Measurements from ENCODE around the gene DAP.

The DAP gene

GRCh38 chr5:10703676-10704075, 57.4 kb downstream of the DAP start:
- H3K4ac ChIP-seq (ENCODE audit: low read depth, low read length) = peak overlapping the region; percentile 62
- peak overlapping the region; percentile 68 for H2BK5ac ChIP-seq (ENCODE audit: low read depth, low read length, poor library complexity)
- peak overlapping the region; percentile 77 for H3K14ac ChIP-seq (ENCODE audit: low read length)
- no peak overlapping the region for H4K12ac ChIP-seq (ENCODE audit: low read depth, low read length)
- H2AK5ac ChIP-seq (ENCODE audit: low read length) = peak overlapping the region; percentile 90
- peak overlapping the region; percentile 67 for H2BK120ac ChIP-seq (ENCODE audit: insufficient read depth, low read length, poor library complexity)
- DNase-seq = no peak
- no peaks in the 10 kb centered on the region for H3K9me3 ChIP-seq (ENCODE audit: insufficient read depth, low read depth, low read length)
- H3K4me2 ChIP-seq (ENCODE audit: low read length) = no peak overlapping the region
- WGBS (ENCODE audit: extremely low coverage, insufficient coverage, insufficient read length) = no CpG with 5 or more reads among the region's 5 CpGs
- H3K79me2 ChIP-seq (ENCODE audit: control insufficient read depth, insufficient read depth, low read length, poor library complexity) = peaks cover 2% of the 10 kb centered on the region
- H3K23ac ChIP-seq (ENCODE audit: low read length) = no peak overlapping the region
- H3K9ac ChIP-seq (ENCODE audit: low read length) = no peak overlapping the region
- H3K18ac ChIP-seq (ENCODE audit: low read length) = peak overlapping the region; percentile 81
- H4K8ac ChIP-seq (ENCODE audit: low read depth, low read length) = peak overlapping the region; percentile 49
- H3K27me3 ChIP-seq (ENCODE audit: insufficient read depth, low read length) = no peaks in the 10 kb centered on the region
- no peak overlapping the region for H2AFZ ChIP-seq (ENCODE audit: insufficient read depth, low read length, poor library complexity)
- peak overlapping the region; percentile 53 for H4K91ac ChIP-seq (ENCODE audit: low read depth, low read length)
- peaks cover 23% of the 10 kb centered on the region for H3K79me1 ChIP-seq (ENCODE audit: low read length)
- peak overlapping the region; percentile 65 for H3K27ac ChIP-seq (ENCODE audit: low read depth, low read length)
- H3K36me3 ChIP-seq (ENCODE audit: control insufficient read depth in 1 of 2, insufficient read depth in 2 of 2, low read length in 2 of 2) = peaks cover 7 to 8% of the 10 kb centered on the region in 2 experiments
- no peak overlapping the region for H3K4me3 ChIP-seq (ENCODE audit: low read depth, low read length)
- peaks cover 53 to 62% of the 10 kb centered on the region in 2 experiments for H3K4me1 ChIP-seq (ENCODE audit: control insufficient read depth in 1 of 2, insufficient read depth in 2 of 2, low read length in 2 of 2)
- H2BK12ac ChIP-seq (ENCODE audit: low read length) = peak overlapping the region; percentile 74

DNA sequence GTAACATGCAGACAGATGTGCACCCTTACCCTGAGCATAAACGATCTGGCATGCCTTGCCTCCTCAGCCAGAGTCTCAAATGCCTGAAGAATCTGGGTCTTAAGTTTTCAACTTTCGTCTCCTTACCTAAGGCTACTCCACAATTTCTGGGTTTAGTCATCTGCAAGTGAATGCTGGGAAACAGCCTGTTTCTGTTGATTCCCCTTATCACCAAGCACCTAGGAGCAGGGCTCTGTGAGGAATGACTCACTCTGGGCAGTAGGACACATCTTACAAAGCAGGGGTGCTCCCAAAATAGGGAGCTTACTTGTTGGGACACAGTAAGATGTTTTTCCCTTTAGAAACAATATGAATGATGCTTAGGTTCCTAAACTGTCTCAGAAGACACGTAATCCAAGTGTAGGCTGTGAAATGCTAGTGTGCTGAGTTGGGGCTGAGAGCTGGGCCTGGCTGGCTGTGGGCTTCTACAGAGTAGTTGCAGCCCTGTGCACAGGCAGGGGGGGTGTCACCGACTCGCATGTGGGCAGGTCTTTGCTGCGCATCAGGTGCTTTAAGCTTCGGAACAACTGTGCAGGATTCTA, 58.0 kb downstream of the DAP start:
- Histone ChIP-seq H3K79me2 (ENCODE audit: control insufficient read depth, insufficient read depth, low read length, poor library complexity) (peaks cover 2% of the 10 kb centered on the region), H3K9me3 (ENCODE audit: insufficient read depth, low read depth, low read length) (no peaks in the 10 kb centered on the region), H3K79me1 (ENCODE audit: low read length) (peaks cover 23% of the 10 kb centered on the region), H2BK5ac (ENCODE audit: low read depth, low read length, poor library complexity) (peak overlapping the region; percentile 78), H4K12ac (ENCODE audit: low read depth, low read length) (no peak overlapping the region), H3K23ac (ENCODE audit: low read length) (no peak overlapping the region), H3K4ac (ENCODE audit: low read depth, low read length) (no peak overlapping the region), H3K4me1 (ENCODE audit: control insufficient read depth in 1 of 2, insufficient read depth in 2 of 2, low read length in 2 of 2) (peaks cover 54 to 65% of the 10 kb centered on the region in 2 experiments), H3K4me2 (ENCODE audit: low read length) (peak overlapping the region; percentile 35), H3K27ac (ENCODE audit: low read depth, low read length) (peak overlapping the region; percentile 90), H3K9ac (ENCODE audit: low read length) (no peak overlapping the region), H3K18ac (ENCODE audit: low read length) (peak overlapping the region; percentile 30), H2AFZ (ENCODE audit: insufficient read depth, low read length, poor library complexity) (no peak overlapping the region), H2AK5ac (ENCODE audit: low read length) (no peak overlapping the region), H3K36me3 (ENCODE audit: control insufficient read depth in 1 of 2, insufficient read depth in 2 of 2, low read length in 2 of 2) (peaks cover 6 to 7% of the 10 kb centered on the region in 2 experiments), H3K27me3 (ENCODE audit: insufficient read depth, low read length) (no peaks in the 10 kb centered on the region), H2BK12ac (ENCODE audit: low read length) (peak overlapping the region; percentile 72), H2BK120ac (ENCODE audit: insufficient read depth, low read length, poor library complexity) (peak overlapping the region; percentile 83), H4K91ac (ENCODE audit: low read depth, low read length) (peak overlapping the region; percentile 77), H4K8ac (ENCODE audit: low read depth, low read length) (no peak overlapping the region), H3K4me3 (ENCODE audit: low read depth, low read length) (no peak overlapping the region), H3K14ac (ENCODE audit: low read length) (no peak overlapping the region)
- WGBS (ENCODE audit: extremely low coverage, insufficient coverage, insufficient read length) = no CpG with 5 or more reads among the region's 7 CpGs
- DNase-seq = peak; percentile 81 to 94

- Histone ChIP-seq H3K4me3 (ENCODE audit: low read depth, low read length) (no peak overlapping the region), H4K91ac (ENCODE audit: low read depth, low read length) (no peak overlapping the region), H3K9ac (ENCODE audit: low read length) (no peak overlapping the region), H2BK12ac (ENCODE audit: low read length) (peak overlapping the region; percentile 23), H2BK120ac (ENCODE audit: insufficient read depth, low read length, poor library complexity) (peak overlapping the region; percentile 83), H3K9me3 (ENCODE audit: insufficient read depth, low read depth, low read length) (no peaks in the 10 kb centered on the region), H3K27ac (ENCODE audit: low read depth, low read length) (peak overlapping the region; percentile 90), H3K18ac (ENCODE audit: low read length) (no peak overlapping the region), H3K36me3 (ENCODE audit: control insufficient read depth in 1 of 2, insufficient read depth in 2 of 2, low read length in 2 of 2) (peaks cover 2 to 3% of the 10 kb centered on the region in 2 experiments), H3K79me2 (ENCODE audit: control insufficient read depth, insufficient read depth, low read length, poor library complexity) (peaks cover 2% of the 10 kb centered on the region), H3K4me2 (ENCODE audit: low read length) (peak overlapping the region; percentile 35), H2BK5ac (ENCODE audit: low read depth, low read length, poor library complexity) (peak overlapping the region; percentile 78), H3K14ac (ENCODE audit: low read length) (no peak overlapping the region), H3K79me1 (ENCODE audit: low read length) (peaks cover 23% of the 10 kb centered on the region), H4K8ac (ENCODE audit: low read depth, low read length) (no peak overlapping the region), H3K4me1 (ENCODE audit: control insufficient read depth in 1 of 2, insufficient read depth in 2 of 2, low read length in 2 of 2) (peaks cover 52 to 64% of the 10 kb centered on the region in 2 experiments), H2AK5ac (ENCODE audit: low read length) (no peak overlapping the region), H2AFZ (ENCODE audit: insufficient read depth, low read length, poor library complexity) (no peak overlapping the region), H3K27me3 (ENCODE audit: insufficient read depth, low read length) (no peaks in the 10 kb centered on the region), H3K23ac (ENCODE audit: low read length) (no peak overlapping the region), H3K4ac (ENCODE audit: low read depth, low read length) (no peak overlapping the region), H4K12ac (ENCODE audit: low read depth, low read length) (no peak overlapping the region)
- no CpG with 5 or more reads among the region's 9 CpGs for WGBS (ENCODE audit: extremely low coverage, insufficient coverage, insufficient read length)
- peak; percentile 84 to 92 for DNase-seq
Measured at GRCh38 chr5:10702040-10702629, 58.9 kb downstream of the DAP start.

- Histone ChIP-seq H3K4me2 (ENCODE audit: low read length) (no peak overlapping the region), H3K4me3 (ENCODE audit: low read depth, low read length) (no peak overlapping the region), H2BK12ac (ENCODE audit: low read length) (peak overlapping the region; percentile 1), H3K9me3 (ENCODE audit: insufficient read depth, low read depth, low read length) (no peaks in the 10 kb centered on the region), H2BK5ac (ENCODE audit: low read depth, low read length, poor library complexity) (no peak overlapping the region), H3K79me2 (ENCODE audit: control insufficient read depth, insufficient read depth, low read length, poor library complexity) (peaks cover 2% of the 10 kb centered on the region), H3K79me1 (ENCODE audit: low read length) (peaks cover 23% of the 10 kb centered on the region), H4K12ac (ENCODE audit: low read depth, low read length) (no peak overlapping the region), H3K4me1 (ENCODE audit: control insufficient read depth in 1 of 2, insufficient read depth in 2 of 2, low read length in 2 of 2) (peaks cover 51 to 61% of the 10 kb centered on the region in 2 experiments), H2AK5ac (ENCODE audit: low read length) (no peak overlapping the region), H4K8ac (ENCODE audit: low read depth, low read length) (no peak overlapping the region), H2BK120ac (ENCODE audit: insufficient read depth, low read length, poor library complexity) (no peak overlapping the region), H4K91ac (ENCODE audit: low read depth, low read length) (no peak overlapping the region), H3K9ac (ENCODE audit: low read length) (no peak overlapping the region), H3K36me3 (ENCODE audit: control insufficient read depth in 1 of 2, insufficient read depth in 2 of 2, low read length in 2 of 2) (peaks cover 2 to 3% of the 10 kb centered on the region in 2 experiments), H3K14ac (ENCODE audit: low read length) (no peak overlapping the region), H3K27ac (ENCODE audit: low read depth, low read length) (peak overlapping the region; percentile 90), H3K4ac (ENCODE audit: low read depth, low read length) (no peak overlapping the region), H3K23ac (ENCODE audit: low read length) (no peak overlapping the region), H3K18ac (ENCODE audit: low read length) (no peak overlapping the region), H2AFZ (ENCODE audit: insufficient read depth, low read length, poor library complexity) (no peak overlapping the region), H3K27me3 (ENCODE audit: insufficient read depth, low read length) (no peaks in the 10 kb centered on the region)
- WGBS (ENCODE audit: extremely low coverage, insufficient coverage, insufficient read length) = no CpG with 5 or more reads among the region's 6 CpGs
- DNase-seq = peak in 1 of 2 donors; percentile 58
Measured at GRCh38 chr5:10701567-10702039, 59.4 kb downstream of the DAP start.

Data from trophoblast cell (in vitro differentiated cells and primary cell).